GM12891 (cell line): ENCODE data around the gene NLRP9.

Experiments used
- POLR2A ChIP-seq: IDR thresholded peaks from 2 replicates; pipeline ENCODE4 v1.6.1; 2011; ENCODE audit warnings: low read depth, low read length, control low read depth
- POLR2AphosphoS5 ChIP-seq: IDR thresholded peaks from 2 replicates; pipeline ENCODE4 v1.6.1; 2011; ENCODE audit warnings: low read depth, low read length, control low read depth
- SPI1 ChIP-seq: IDR thresholded peaks from 2 replicates; pipeline ENCODE4 v1.6.1; 2011; ENCODE audit warnings: low read depth, low read length, control low read depth
- TAF1 ChIP-seq: IDR thresholded peaks from 2 replicates; pipeline ENCODE4 v1.6.1; 2011; ENCODE audit warnings: low read depth, low read length, control low read depth

DNA sequence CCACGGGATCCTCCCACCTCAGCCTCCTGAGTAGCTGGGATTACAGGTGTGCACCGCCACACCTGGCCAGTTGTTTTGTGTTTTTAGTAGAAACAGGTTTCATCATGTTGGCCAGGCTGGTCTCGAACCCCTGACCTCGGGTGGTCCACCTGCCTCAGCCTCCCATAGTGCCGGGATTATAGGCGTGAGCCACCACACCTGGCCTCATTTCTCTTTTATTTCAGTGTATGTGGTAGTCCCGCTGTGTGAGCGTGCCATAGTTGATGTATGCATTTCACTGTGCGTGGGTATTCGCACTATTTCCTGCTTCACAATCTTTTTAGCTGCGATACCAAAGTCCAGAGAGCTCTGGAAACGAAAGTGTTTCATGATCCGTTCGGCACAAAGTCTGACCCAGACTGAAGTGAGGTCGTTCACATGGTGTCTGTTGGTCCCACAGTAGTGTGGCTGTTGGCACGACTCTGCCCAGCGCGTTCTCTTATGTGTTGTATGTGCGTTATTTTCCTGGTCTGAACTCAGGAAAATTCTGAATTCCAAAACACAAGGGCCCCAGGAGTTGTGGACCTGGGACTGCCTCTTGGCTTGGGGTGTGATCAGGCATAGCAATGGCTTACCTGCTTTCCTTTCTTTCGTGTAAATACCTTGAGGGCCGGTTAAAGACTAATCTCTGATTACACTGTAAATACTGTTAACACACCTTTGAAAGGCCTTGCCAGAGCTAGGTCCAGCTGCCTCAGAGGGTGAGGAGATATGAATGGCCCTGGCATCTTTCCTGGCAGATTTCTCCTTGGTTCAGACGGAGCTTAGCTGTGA, 54.5 kb downstream of the NLRP9 start:
- TF ChIP-seq SPI1, result no peak
- no peak for TF ChIP-seq POLR2A
- no peak for TF ChIP-seq POLR2AphosphoS5
- no peak for TF ChIP-seq TAF1
